Omental fat pad (tissue), 4 donors: ENCODE data around the gene DMRTA2. TPM values are rescaled to one million over a fixed set of nuclear protein-coding genes. Genes with fewer than 3 reads are reported as not detected.

Source experiments
- ATAC-seq: fragments of 150-250 bp; one replicate; pipeline ENCODE4 v1.9.1; 2016; ENCODE audit warnings: mild to moderate bottlenecking, moderate library complexity; ENCODE audit not compliant: low FRiP score
- DNase-seq: peaks from one replicate; pipeline ENCODE4 v3.0.0-alpha.2; 2019; ENCODE audit warnings: low spot score
- total RNA-seq, 4 donors: library from RNA; depleted of rRNA; stranded (reverse); fragments of >200 nt; gene quantifications; one replicate each; pipeline ENCODE4 v1.1.0, GENCODE V29; 2016
- TF ChIP-seq, protein P1 (sequence below), 3 donors: fragments of 450-650 bp; IDR thresholded peaks; one replicate each; pipeline ENCODE4 v1.5.1; 2016 to 2017; ENCODE audit warnings: antibody characterized with exemption in 3 of 3, mild to moderate bottlenecking in 3 of 3, moderate library complexity in 2 of 3

The DMRTA2 gene
- total RNA-seq, 4 donors from 2014 or later, result not detected

DNA sequence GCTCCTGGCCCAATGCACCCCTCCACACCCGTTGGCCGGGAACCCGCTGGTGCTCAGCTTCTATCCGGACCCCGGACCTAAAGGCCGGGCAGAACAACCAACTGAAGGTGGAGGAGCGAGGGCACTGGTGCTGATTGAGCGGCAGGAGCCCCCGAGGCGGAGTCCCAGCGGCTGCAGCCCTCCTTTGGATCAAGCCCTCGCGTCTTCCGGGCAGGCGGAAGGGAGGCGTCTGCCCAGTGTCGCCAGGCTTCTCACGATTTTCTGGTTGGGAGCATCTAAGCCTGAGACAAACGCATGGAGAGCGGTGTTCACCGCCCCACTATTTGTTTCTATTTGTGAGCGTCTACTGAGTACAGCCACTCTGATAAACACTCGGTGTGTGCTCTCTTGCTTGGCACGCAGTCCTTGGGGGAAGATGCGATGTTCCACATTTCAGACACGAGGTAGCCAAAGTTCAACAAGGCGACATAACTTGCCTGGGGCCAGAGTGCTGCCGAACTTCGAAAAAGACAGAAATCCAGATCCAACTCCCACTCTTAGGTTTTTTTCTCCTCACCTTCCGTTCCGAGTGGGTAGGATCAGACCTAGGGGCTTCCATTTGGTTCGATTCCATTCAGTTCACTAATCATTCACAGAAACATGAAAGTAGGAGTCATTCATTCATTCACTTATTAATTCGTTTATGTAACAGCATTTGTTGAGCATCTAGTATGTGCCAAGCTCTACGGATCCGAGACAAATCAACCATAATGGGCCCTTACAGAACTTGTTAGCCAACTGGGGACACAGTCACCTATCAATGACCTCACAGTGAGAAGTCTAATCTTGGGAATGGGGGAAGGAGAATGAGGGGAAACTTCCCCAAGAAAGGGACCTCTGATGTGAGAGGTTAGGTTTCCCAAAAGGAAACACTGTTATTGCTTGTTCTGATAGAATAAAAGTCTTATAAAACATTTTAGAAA is 4.9 kb upstream of the DMRTA2 start:
- TF ChIP-seq, protein P1, sequence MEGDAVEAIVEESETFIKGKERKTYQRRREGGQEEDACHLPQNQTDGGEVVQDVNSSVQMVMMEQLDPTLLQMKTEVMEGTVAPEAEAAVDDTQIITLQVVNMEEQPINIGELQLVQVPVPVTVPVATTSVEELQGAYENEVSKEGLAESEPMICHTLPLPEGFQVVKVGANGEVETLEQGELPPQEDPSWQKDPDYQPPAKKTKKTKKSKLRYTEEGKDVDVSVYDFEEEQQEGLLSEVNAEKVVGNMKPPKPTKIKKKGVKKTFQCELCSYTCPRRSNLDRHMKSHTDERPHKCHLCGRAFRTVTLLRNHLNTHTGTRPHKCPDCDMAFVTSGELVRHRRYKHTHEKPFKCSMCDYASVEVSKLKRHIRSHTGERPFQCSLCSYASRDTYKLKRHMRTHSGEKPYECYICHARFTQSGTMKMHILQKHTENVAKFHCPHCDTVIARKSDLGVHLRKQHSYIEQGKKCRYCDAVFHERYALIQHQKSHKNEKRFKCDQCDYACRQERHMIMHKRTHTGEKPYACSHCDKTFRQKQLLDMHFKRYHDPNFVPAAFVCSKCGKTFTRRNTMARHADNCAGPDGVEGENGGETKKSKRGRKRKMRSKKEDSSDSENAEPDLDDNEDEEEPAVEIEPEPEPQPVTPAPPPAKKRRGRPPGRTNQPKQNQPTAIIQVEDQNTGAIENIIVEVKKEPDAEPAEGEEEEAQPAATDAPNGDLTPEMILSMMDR (IDR thresholded peaks at IDR 0.05), result no peak
- DNase-seq, result no peak
- ATAC-seq, result no peak

DNA sequence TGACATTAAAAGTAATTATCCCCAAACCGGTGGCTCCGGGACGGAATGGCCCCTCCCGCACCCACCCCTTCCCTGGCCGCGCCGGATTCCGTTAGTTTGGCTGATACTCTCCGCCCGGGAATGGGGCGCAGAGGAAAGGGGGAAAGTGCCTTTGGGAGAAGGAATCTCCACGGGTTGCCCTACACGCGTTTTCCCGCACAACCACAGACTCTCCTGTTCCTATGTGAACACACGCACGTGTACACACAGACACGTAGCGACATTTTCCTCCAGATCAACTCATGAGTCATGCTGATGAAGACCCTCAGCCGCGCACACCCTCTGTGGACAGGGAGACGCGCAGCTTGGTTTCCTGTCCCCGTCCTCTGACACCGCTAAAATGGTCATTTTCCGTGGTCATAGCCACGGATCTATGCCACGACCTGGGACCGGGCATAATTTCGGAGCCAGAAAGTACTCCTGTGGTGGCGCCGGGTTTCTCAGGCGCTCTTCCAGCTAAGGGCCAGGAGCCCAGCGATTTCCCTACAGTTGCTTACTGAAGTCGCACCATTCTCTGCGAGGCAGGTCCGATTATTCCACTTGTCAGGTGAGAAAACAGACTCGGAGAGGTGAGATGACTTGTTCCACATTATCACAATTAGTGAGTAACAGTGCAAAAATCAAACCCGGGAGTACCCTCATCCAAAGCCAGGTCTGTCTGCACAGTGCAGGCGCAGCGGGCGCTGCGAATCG is 4.0 kb upstream of the DMRTA2 start:
- ATAC-seq, result no peak
- DNase-seq, result no peak
- TF ChIP-seq, protein P1 (IDR thresholded peaks at IDR 0.05), result no peak

DNA sequence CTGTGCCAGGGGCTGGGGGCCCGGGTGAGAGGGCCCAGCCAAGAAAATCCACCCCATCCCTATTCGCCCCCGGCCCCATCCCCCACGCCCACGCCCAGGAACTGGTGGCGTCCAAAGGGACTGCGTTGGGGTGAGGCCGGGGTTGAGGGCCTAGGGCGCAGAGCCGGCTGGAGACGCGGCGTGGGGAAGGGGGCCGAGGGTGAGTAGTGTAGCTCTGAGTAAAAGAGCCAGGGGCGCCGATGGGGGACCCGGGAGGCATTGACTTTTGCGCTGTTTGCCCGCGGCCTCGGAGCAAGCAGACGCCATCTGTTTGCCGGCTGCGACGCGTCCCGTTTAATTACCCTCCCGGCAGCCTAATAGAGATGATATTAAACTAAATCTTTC is 3.5 kb upstream of the DMRTA2 start:
- ATAC-seq (no peak), DNase-seq (no peak)
- TF ChIP-seq, protein P1 (IDR thresholded peaks at IDR 0.05), result no peak

DNA sequence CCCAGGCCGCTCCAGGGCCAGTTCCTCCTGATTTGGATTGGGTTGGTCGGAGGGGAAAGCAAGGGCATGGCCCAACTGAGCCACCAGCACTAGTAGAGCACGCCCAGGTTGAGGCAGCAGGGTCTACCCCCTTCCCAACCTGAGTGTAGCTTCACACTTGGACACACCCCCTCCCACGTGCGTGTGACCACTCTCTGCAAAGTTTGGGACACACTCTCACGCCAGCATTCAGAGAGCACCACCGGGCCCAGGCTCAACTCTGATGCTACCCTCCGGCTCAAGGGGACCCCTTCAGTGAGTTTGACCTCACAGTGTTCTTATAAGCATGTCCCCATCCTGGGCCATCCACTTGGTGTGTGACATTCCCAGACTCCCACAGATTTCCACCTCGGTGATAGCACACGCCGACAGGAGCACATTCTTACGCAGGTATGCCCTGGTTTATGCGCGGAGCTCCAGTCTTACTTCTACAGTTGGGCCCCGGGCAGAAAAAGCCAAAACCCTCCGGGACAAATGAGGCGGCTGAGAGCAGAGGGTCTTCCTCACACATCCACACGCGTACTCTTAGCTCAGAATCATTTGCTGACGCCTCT is 3.0 kb upstream of the DMRTA2 start:
- no peak for DNase-seq
- TF ChIP-seq, protein P1 (IDR thresholded peaks at IDR 0.05), result no peak

DNA sequence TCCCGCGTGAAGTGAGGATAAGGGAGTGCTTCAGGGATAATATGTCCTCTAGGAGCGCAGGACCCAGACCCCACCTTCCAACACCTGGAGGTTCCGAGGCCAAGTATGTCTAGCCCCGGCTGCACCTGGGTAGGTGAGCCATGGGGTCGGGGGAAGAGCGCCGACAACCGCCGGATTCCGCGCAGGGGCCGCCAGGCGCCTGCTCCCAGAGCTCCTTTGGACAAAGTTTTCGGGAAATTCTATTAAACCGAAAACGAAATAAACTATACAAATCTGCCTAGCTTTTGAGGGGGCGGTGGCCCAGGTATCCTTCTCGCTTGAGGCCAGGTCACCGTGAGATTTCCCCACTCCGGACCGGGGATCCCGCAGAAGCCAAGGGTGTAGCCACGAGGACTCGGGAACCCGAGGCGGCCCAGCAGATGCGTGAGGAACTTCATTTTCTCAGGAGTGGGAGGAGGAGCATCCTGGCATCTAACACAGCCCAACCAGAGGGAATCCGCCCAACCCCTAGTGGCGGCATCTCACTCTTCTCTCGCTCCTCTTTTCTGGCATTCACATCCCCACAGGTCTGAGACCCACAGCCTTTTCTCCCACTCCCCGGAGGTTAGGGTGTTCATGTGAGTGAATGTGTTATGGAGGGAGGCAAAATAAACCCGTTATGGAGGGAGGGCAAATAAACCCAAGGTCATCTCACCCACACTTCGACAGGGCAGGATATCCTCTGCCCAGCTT is 2.3 kb upstream of the DMRTA2 start:
- ATAC-seq (no peak), DNase-seq (no peak)
- TF ChIP-seq, protein P1 (IDR thresholded peaks at IDR 0.05), result no peak

More for the DNA sequence above, 3.0 kb upstream of the DMRTA2 start:
- ATAC-seq, result peak; percentile 33

DNA sequence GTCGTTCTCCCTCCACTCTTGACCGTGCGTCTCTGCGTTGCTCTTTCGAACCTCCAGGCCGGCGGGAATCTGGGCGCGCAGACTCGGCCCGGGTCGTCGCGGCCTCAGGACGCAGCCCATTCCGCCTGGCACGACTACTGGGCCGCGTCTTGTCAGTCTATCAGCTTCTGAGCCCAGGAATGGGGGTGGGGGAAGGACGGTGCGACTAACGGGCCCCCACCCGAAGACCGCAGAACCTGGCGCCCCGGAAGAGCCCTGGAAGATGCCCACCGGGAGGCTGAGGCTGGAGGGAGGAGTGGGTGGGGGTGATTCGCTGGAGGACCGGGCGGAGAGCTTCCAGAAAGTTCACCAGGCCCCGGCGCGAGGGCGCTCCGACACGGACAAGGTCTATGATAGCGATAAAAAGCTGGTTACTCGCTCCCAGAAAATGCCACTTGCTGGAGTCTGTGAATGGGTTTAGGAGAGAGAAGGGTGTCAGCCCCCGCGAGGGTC is 1.7 kb upstream of the DMRTA2 start:
- TF ChIP-seq, protein P1 (IDR thresholded peaks at IDR 0.05), result no peak
- no peak for DNase-seq
- no peak for ATAC-seq
